Stimulated activated CD4-positive, alpha-beta T cell treated with anti-CD3 and anti-CD28 coated beads, Interleukin-4, amount 100 ng/mL, for 4 hours (primary cell): Measurements from ENCODE around the gene CELSR1.
"Not testable (repeated sequence)": the region's sequence is repeated elsewhere in the genome, so short reads cannot be mapped to it uniquely, and the experiment has no call there.

ENCODE experiments used
- DNase-seq, 2 experiments: peaks; one replicate each; pipeline ENCODE4 v3.0.0-alpha.2; 2020

Gene CELSR1

GRCh38 chr22:46338636-46339035 is 198.8 kb downstream of the CELSR1 start:
- DNase-seq, result no peak

- DNase-seq, result no peak
These were observed 199.6 kb downstream of the CELSR1 start for GRCh38 chr22:46337870-46338269.

GRCh38 chr22:46336119-46337078 is 201.0 kb downstream of the CELSR1 start:
- peak in 1 of 2 experiments; percentile 5 for DNase-seq

- DNase-seq, result peak; percentile 69 to 77
These were observed 202.0 kb downstream of the CELSR1 start, which contains the start of gene TRMU for GRCh38 chr22:46335201-46336118. TSS of gene TRMU (plus strand) at chr22:46335714. CDS start at chr22:46335765, 51 bp downstream.

DNA sequence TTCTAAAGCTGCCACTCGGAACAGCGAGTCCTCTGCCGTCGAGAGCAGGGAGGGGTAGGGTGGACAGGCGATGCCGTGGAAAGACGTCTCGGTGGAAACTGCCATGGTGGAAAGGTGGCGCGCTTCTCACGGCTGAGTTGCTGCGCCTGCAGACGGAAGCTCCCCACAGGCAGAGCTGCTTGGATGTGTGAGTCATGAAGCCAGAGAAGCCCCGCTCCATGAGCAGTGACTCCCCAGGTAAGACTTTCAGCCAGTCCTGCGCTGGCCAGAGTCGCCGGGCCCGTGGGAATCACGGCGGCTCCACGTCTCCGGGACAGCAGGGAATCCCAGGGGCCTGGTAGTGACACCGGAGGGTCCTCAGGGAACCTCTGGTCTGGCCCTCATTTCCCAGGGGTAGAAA is 205.9 kb downstream of the CELSR1 start:
- no peak for DNase-seq

- DNase-seq, result no peak
These were observed 207.0 kb downstream of the CELSR1 start for GRCh38 chr22:46330426-46330825.

DNA sequence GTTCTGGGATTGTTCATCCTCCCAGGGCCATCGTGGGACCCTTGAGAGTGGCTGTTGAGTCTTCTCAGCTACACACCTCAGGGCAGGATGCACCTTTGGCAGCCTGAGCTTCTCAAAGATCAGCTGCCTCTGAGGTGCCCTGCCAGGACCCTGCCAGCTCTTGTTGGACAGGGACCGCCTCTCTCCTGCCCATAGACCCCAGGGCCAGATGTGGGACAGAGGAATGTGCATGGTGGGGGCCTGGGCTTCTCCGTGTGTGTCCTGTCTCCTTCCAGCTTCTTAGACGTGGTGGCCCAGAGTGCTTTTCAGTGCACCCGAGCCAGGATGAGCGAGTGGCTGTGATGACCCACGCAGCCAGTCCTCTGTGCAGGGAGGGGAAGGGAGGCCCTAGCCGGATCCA is 207.8 kb downstream of the CELSR1 start:
- DNase-seq, result no peak

GRCh38 chr22:46328797-46329196 is 208.6 kb downstream of the CELSR1 start:
- DNase-seq, result no peak

DNA sequence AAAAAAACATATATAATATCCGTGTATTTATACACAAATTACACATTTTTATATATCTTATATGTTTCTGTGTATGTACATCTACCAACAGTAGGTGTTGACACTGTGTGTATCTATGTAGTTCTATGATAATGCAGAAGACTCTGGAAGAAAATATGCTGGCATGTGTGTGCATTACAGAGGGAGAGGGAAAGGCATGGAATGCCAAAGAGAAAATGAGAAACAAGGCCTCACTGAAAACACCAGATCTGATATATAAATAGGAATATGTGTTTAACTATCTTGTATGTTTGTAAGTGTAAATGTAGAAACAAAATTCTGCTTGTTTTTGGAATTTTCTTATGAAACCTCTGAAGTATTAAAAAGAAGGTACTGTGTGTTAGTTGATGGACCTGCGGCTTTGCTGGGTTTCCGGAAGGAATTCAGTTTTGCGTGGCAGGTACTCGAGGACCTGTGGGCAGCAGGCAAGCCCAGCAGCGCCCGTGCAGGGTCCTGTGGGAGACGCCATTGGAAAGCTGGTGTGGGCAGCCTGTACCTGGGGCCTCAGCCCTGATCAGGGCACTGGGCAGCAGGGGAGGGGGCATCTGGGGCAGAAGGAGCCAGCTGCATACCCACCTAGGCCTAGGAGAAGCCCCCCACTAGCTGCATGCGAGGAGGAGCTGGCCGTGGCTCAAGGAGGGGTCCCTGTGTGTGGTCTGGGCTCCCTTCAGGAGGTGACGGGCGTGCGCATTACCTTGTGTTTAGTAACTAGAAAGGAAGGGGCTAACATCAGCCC is 209.5 kb downstream of the CELSR1 start:
- DNase-seq, result no peak

GRCh38 chr22:46326066-46326680 is 211.2 kb downstream of the CELSR1 start:
- no peak for DNase-seq

DNA sequence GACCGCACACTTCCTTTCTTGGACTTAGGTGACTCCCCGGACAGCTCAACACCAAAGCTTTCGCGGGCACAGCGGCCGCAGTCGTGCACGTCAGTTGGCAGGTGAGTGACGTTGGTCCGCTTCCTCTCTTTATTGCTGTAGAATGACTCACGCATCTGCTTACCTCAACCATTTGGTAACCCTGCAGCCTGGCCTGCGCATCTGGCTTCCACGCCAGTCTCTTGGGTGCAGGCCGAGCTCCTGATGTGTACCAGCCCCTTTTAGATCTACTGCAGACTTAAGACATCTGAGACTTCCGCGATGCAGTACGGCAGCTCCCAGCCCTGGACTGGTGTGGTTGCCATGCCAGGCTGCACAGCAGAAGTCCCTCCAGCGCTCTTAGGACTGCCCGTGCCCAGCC is 214.3 kb downstream of the CELSR1 start:
- no peak for DNase-seq

GRCh38 chr22:46322711-46323110 is 214.7 kb downstream of the CELSR1 start:
- no peak for DNase-seq

GRCh38 chr22:46320716-46321386 is 216.6 kb downstream of the CELSR1 start:
- no peak for DNase-seq

GRCh38 chr22:46320166-46320710 is 217.2 kb downstream of the CELSR1 start:
- no peak for DNase-seq

GRCh38 chr22:46319319-46319718 is 218.1 kb downstream of the CELSR1 start:
- DNase-seq, result no peak

- DNase-seq, result no peak
These were observed 218.8 kb downstream of the CELSR1 start for GRCh38 chr22:46318576-46318975.

DNA sequence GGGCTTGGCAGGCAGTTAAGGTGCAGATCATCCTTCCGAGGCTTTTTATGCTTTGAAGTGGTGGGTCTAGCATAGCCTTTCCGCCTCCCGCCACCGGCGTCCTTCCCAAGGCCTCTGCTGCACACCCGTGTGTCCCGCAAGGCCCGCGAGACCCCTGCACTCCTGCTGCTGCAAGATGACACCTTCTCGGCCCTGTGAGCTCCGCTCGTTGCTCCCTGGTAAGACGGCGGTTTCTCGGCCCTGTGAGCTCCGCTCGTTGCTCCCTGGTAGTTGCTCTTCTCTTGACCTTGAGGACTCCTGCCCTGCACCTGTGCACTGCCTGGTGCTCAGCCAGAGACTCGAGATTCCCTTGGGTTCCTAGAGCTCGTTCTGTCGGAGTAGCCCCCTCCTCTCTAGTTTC is 219.8 kb downstream of the CELSR1 start:
- no peak for DNase-seq

- DNase-seq, result no peak
These were observed 221.4 kb downstream of the CELSR1 start for GRCh38 chr22:46315976-46316375.

GRCh38 chr22:46312848-46313247 is 224.6 kb downstream of the CELSR1 start:
- not testable (repeated sequence) for DNase-seq

- no peak for DNase-seq
These were observed 225.4 kb downstream of the CELSR1 start for GRCh38 chr22:46312056-46312455.
